ENCODE measurements around the gene SEMA6B.

SEMA6B gene

GRCh38 chr19:4502282-4503131 lies 57.0 kb downstream of the SEMA6B start:
- Mint-ChIP-seq H3K27me3 (no peaks in the 10 kb centered on the region), H3K27ac (no peak overlapping the region), H3K9me3 (no peaks in the 10 kb centered on the region), H3K36me3 (ENCODE audit: low read depth) (no peaks in the 10 kb centered on the region), H3K4me3 (no peak overlapping the region), H3K4me1 (ENCODE audit: low read depth) (peaks cover 31% of the 10 kb centered on the region)
- intact Hi-C loops (cut with micrococcal nuclease): no loop called here

- Mint-ChIP-seq H3K9me3 (no peaks in the 10 kb centered on the region), H3K36me3 (ENCODE audit: low read depth) (no peaks in the 10 kb centered on the region), H3K4me1 (ENCODE audit: low read depth) (peaks cover 29% of the 10 kb centered on the region), H3K27ac (no peak overlapping the region), H3K27me3 (no peaks in the 10 kb centered on the region), H3K4me3 (no peak overlapping the region)
- intact Hi-C loops (cut with micrococcal nuclease): no loop called here
Observed at GRCh38 chr19:4501691-4502090, 57.8 kb downstream of the SEMA6B start.

- intact Hi-C loops (cut with micrococcal nuclease): no loop called here
- Mint-ChIP-seq H3K27ac (no peak overlapping the region), H3K4me1 (ENCODE audit: low read depth) (peaks cover 23% of the 10 kb centered on the region), H3K9me3 (no peaks in the 10 kb centered on the region), H3K27me3 (no peaks in the 10 kb centered on the region), H3K36me3 (ENCODE audit: low read depth) (no peaks in the 10 kb centered on the region), H3K4me3 (no peak overlapping the region)
Observed at GRCh38 chr19:4500841-4501591, 58.5 kb downstream of the SEMA6B start.

- Mint-ChIP-seq H3K36me3 (ENCODE audit: low read depth) (no peaks in the 10 kb centered on the region), H3K9me3 (no peaks in the 10 kb centered on the region), H3K27ac (no peak overlapping the region), H3K4me1 (ENCODE audit: low read depth) (peaks cover 11% of the 10 kb centered on the region), H3K27me3 (no peaks in the 10 kb centered on the region), H3K4me3 (no peak overlapping the region)
- intact Hi-C loops (cut with micrococcal nuclease): no loop called here
Observed at GRCh38 chr19:4499855-4500254, 59.6 kb downstream of the SEMA6B start.

GRCh38 chr19:4499318-4499717 lies 60.2 kb downstream of the SEMA6B start:
- no peak overlapping the region for H3K27ac Mint-ChIP-seq
- intact Hi-C loops (cut with micrococcal nuclease): no loop called here
- peaks cover 6% of the 10 kb centered on the region for H3K4me1 Mint-ChIP-seq (ENCODE audit: low read depth)
- H3K27me3 Mint-ChIP-seq: no peaks in the 10 kb centered on the region
- H3K4me3 Mint-ChIP-seq: no peak overlapping the region
- no peaks in the 10 kb centered on the region for H3K36me3 Mint-ChIP-seq (ENCODE audit: low read depth)
- H3K9me3 Mint-ChIP-seq: no peaks in the 10 kb centered on the region

- Mint-ChIP-seq H3K27me3 (no peaks in the 10 kb centered on the region), H3K4me1 (ENCODE audit: low read depth) (no peaks in the 10 kb centered on the region), H3K36me3 (ENCODE audit: low read depth) (no peaks in the 10 kb centered on the region), H3K9me3 (no peaks in the 10 kb centered on the region), H3K27ac (no peak overlapping the region), H3K4me3 (no peak overlapping the region)
- intact Hi-C loops (cut with micrococcal nuclease): no loop called here
Observed at GRCh38 chr19:4498694-4499093, 60.8 kb downstream of the SEMA6B start.

GRCh38 chr19:4497770-4498389 lies 61.6 kb downstream of the SEMA6B start:
- H3K4me1 Mint-ChIP-seq (ENCODE audit: low read depth): no peaks in the 10 kb centered on the region
- H3K27me3 Mint-ChIP-seq: no peaks in the 10 kb centered on the region
- H3K27ac Mint-ChIP-seq: no peak overlapping the region
- no peaks in the 10 kb centered on the region for H3K9me3 Mint-ChIP-seq
- H3K4me3 Mint-ChIP-seq: no peak overlapping the region
- no peaks in the 10 kb centered on the region for H3K36me3 Mint-ChIP-seq (ENCODE audit: low read depth)
- intact Hi-C loops (cut with micrococcal nuclease): no loop called here

- Mint-ChIP-seq H3K4me1 (ENCODE audit: low read depth) (no peaks in the 10 kb centered on the region), H3K27ac (no peak overlapping the region), H3K4me3 (no peak overlapping the region), H3K9me3 (no peaks in the 10 kb centered on the region), H3K27me3 (no peaks in the 10 kb centered on the region), H3K36me3 (ENCODE audit: low read depth) (no peaks in the 10 kb centered on the region)
- intact Hi-C loops (cut with micrococcal nuclease): no loop called here
Observed at GRCh38 chr19:4496304-4496703, 63.2 kb downstream of the SEMA6B start.

GRCh38 chr19:4495471-4495870 lies 64.0 kb downstream of the SEMA6B start:
- H3K27me3 Mint-ChIP-seq: no peaks in the 10 kb centered on the region
- no peak overlapping the region for H3K27ac Mint-ChIP-seq
- no peak overlapping the region for H3K4me3 Mint-ChIP-seq
- H3K36me3 Mint-ChIP-seq (ENCODE audit: low read depth): no peaks in the 10 kb centered on the region
- no peaks in the 10 kb centered on the region for H3K9me3 Mint-ChIP-seq
- H3K4me1 Mint-ChIP-seq (ENCODE audit: low read depth): no peaks in the 10 kb centered on the region
- intact Hi-C loops (cut with micrococcal nuclease): no loop called here

GRCh38 chr19:4494691-4495064 lies 64.8 kb downstream of the SEMA6B start:
- no peaks in the 10 kb centered on the region for H3K9me3 Mint-ChIP-seq
- no peak overlapping the region for H3K4me3 Mint-ChIP-seq
- no peak overlapping the region for H3K27ac Mint-ChIP-seq
- H3K27me3 Mint-ChIP-seq: no peaks in the 10 kb centered on the region
- no peaks in the 10 kb centered on the region for H3K36me3 Mint-ChIP-seq (ENCODE audit: low read depth)
- H3K4me1 Mint-ChIP-seq (ENCODE audit: low read depth): no peaks in the 10 kb centered on the region
- intact Hi-C loops (cut with micrococcal nuclease): no loop called here

GRCh38 chr19:4493929-4494690 lies 65.4 kb downstream of the SEMA6B start:
- Mint-ChIP-seq H3K36me3 (ENCODE audit: low read depth) (no peaks in the 10 kb centered on the region), H3K9me3 (no peaks in the 10 kb centered on the region), H3K4me1 (ENCODE audit: low read depth) (no peaks in the 10 kb centered on the region), H3K4me3 (no peak overlapping the region), H3K27me3 (no peaks in the 10 kb centered on the region), H3K27ac (no peak overlapping the region)
- intact Hi-C loops (cut with micrococcal nuclease): no loop called here

- H3K9me3 Mint-ChIP-seq: no peaks in the 10 kb centered on the region
- intact Hi-C loops (cut with micrococcal nuclease): no loop called here
- no peaks in the 10 kb centered on the region for H3K36me3 Mint-ChIP-seq (ENCODE audit: low read depth)
- no peaks in the 10 kb centered on the region for H3K27me3 Mint-ChIP-seq
- H3K27ac Mint-ChIP-seq: no peak overlapping the region
- no peak overlapping the region for H3K4me3 Mint-ChIP-seq
- no peaks in the 10 kb centered on the region for H3K4me1 Mint-ChIP-seq (ENCODE audit: low read depth)
Observed at GRCh38 chr19:4493104-4493928, 66.2 kb downstream of the SEMA6B start.

Measured in dendritic cell treated with granulocyte-macrophage colony-stimulating factor and Interleukin-4, amounts not matched to agents 40 ng/mL and 50 ng/mL, for 4 days (primary cell).